ENCODE results near the gene RBBP5. TPM values are rescaled to one million over a fixed set of nuclear protein-coding genes. Genes with fewer than 3 reads are reported as not detected.
A peak's percentile ranks its signal among the peaks of the same experiment; 100 is the strongest.

The RBBP5 gene
- total RNA-seq, 1 experiment from 2014 or later: 23.8 TPM

DNA sequence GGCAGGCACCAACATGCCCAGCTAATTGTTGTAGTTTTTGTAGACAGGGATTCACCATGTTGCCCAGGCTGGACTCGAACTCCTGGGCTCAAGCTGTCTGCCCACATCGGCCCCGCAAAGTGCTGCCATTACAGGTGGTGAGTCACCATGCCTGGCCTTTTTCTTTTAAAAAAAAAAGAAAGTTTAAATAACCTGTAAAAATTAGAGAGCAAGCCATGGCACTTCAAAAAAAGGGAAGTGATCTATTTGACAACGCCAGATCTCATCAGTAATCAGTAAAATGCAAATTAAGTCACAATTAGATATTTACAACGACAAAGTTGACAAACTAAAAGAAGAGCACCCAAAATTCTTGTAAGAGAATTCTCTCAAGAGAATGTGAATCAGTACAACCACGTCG, 2.9 kb upstream of the RBBP5 start:
- DNase-seq (ENCODE audit: low spot score) (no peak), ATAC-seq (no peak)
- Mint-ChIP-seq H3K9me3 (no peaks in the 10 kb centered on the region), H3K27ac (peak overlapping the region; percentile 47; the same call in 1 of the 2 replicates), H3K36me3 (no peaks in the 10 kb centered on the region; the same call in 1 of the 2 replicates), H3K27me3 (ENCODE audit: low read depth) (no peaks in the 10 kb centered on the region; the same call in 1 of the 2 replicates), H3K4me3 (no peak overlapping the region), H3K4me1 (peaks cover 18% of the 10 kb centered on the region)
- CTCF ChIA-PET: interaction anchor here (0.7 to 1.3 kb wide), 2 partner anchors 63 to 318 kb away, joined by 3 to 5 read pairs; no protein-coding TSS in a partner anchor
- POLR2A ChIA-PET: no interaction called here
- no peak for TF ChIP-seq NR1H2 (CRISPR knock-in tag; IDR thresholded peaks at IDR 0.05)
- TF ChIP-seq, protein P1, sequence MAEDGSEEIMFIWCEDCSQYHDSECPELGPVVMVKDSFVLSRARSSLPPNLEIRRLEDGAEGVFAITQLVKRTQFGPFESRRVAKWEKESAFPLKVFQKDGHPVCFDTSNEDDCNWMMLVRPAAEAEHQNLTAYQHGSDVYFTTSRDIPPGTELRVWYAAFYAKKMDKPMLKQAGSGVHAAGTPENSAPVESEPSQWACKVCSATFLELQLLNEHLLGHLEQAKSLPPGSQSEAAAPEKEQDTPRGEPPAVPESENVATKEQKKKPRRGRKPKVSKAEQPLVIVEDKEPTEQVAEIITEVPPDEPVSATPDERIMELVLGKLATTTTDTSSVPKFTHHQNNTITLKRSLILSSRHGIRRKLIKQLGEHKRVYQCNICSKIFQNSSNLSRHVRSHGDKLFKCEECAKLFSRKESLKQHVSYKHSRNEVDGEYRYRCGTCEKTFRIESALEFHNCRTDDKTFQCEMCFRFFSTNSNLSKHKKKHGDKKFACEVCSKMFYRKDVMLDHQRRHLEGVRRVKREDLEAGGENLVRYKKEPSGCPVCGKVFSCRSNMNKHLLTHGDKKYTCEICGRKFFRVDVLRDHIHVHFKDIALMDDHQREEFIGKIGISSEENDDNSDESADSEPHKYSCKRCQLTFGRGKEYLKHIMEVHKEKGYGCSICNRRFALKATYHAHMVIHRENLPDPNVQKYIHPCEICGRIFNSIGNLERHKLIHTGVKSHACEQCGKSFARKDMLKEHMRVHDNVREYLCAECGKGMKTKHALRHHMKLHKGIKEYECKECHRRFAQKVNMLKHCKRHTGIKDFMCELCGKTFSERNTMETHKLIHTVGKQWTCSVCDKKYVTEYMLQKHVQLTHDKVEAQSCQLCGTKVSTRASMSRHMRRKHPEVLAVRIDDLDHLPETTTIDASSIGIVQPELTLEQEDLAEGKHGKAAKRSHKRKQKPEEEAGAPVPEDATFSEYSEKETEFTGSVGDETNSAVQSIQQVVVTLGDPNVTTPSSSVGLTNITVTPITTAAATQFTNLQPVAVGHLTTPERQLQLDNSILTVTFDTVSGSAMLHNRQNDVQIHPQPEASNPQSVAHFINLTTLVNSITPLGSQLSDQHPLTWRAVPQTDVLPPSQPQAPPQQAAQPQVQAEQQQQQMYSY (CRISPR knock-in tag; IDR thresholded peaks at IDR 0.05): no peak
- TF ChIP-seq, protein P2, sequence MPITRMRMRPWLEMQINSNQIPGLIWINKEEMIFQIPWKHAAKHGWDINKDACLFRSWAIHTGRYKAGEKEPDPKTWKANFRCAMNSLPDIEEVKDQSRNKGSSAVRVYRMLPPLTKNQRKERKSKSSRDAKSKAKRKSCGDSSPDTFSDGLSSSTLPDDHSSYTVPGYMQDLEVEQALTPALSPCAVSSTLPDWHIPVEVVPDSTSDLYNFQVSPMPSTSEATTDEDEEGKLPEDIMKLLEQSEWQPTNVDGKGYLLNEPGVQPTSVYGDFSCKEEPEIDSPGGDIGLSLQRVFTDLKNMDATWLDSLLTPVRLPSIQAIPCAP (CRISPR knock-in tag; IDR thresholded peaks at IDR 0.05): no peak
- TF ChIP-seq MXD4 (CRISPR knock-in tag; IDR thresholded peaks at IDR 0.05; ENCODE audit: borderline replicate concordance): no peak
- TF ChIP-seq, protein P3, sequence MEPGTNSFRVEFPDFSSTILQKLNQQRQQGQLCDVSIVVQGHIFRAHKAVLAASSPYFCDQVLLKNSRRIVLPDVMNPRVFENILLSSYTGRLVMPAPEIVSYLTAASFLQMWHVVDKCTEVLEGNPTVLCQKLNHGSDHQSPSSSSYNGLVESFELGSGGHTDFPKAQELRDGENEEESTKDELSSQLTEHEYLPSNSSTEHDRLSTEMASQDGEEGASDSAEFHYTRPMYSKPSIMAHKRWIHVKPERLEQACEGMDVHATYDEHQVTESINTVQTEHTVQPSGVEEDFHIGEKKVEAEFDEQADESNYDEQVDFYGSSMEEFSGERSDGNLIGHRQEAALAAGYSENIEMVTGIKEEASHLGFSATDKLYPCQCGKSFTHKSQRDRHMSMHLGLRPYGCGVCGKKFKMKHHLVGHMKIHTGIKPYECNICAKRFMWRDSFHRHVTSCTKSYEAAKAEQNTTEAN (CRISPR knock-in tag; IDR thresholded peaks at IDR 0.05): no peak
- TF ChIP-seq SMAD4 (CRISPR knock-in tag; IDR thresholded peaks at IDR 0.05): no peak
- TF ChIP-seq RELA (CRISPR knock-in tag; IDR thresholded peaks at IDR 0.05; ENCODE audit: borderline replicate concordance): no peak
- TF ChIP-seq NFYB (CRISPR knock-in tag; conservative IDR thresholded peaks at IDR 0.05; ENCODE audit: low read depth): no peak
- no peak for TF ChIP-seq SP1 (CRISPR knock-in tag; conservative IDR thresholded peaks at IDR 0.05)
- TF ChIP-seq ZNF396 (CRISPR knock-in tag; IDR thresholded peaks at IDR 0.05; ENCODE audit: borderline replicate concordance): no peak

DNA sequence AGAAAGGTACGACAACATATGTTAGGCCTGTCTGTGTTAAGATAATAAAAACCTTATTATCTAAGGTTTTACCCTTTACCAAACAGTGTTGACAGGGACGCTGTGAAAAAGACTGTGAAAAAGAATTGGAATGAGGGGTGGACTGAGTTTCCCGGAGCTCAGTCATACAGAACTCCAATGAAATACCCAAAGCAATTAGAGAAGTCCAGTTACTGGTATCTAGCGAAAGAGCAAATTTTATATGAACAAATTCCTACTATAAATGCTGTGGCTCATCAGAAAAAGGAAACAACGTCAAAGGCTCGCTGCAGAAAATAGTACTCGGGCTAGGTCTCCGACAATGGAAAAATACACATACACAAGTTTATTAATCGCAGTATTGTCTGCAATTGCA, 708 bp upstream of the RBBP5 start:
- peaks cover 2% of the 10 kb centered on the region for H3K36me3 Mint-ChIP-seq
- H3K4me3 Mint-ChIP-seq: peak overlapping the region; percentile 98
- peaks cover 18% of the 10 kb centered on the region for H3K4me1 Mint-ChIP-seq
- peak overlapping the region; percentile 100 for H3K27ac Mint-ChIP-seq
- no peaks in the 10 kb centered on the region; the same call in 1 of the 2 replicates for H3K27me3 Mint-ChIP-seq (ENCODE audit: low read depth)
- POLR2A ChIA-PET: interaction anchor here (2.2 kb wide), 1 partner anchor 106 kb away, joined by 9 read pairs; the partner anchor contains the start of gene TMCC2
- H3K9me3 Mint-ChIP-seq: no peaks in the 10 kb centered on the region
- ATAC-seq: peak; percentile 3; the same call in 1 of the 2 replicates
- no peak for DNase-seq (ENCODE audit: low spot score)
- CTCF ChIA-PET: interaction anchor here (0.6 to 3.4 kb wide), 10 partner anchors 19 to 325 kb away, joined by 3 to 28 read pairs (median 5); no protein-coding TSS in a partner anchor
- no peak for TF ChIP-seq NFE2L1 (CRISPR knock-in tag; IDR thresholded peaks at IDR 0.05)
- TF ChIP-seq, protein P4, sequence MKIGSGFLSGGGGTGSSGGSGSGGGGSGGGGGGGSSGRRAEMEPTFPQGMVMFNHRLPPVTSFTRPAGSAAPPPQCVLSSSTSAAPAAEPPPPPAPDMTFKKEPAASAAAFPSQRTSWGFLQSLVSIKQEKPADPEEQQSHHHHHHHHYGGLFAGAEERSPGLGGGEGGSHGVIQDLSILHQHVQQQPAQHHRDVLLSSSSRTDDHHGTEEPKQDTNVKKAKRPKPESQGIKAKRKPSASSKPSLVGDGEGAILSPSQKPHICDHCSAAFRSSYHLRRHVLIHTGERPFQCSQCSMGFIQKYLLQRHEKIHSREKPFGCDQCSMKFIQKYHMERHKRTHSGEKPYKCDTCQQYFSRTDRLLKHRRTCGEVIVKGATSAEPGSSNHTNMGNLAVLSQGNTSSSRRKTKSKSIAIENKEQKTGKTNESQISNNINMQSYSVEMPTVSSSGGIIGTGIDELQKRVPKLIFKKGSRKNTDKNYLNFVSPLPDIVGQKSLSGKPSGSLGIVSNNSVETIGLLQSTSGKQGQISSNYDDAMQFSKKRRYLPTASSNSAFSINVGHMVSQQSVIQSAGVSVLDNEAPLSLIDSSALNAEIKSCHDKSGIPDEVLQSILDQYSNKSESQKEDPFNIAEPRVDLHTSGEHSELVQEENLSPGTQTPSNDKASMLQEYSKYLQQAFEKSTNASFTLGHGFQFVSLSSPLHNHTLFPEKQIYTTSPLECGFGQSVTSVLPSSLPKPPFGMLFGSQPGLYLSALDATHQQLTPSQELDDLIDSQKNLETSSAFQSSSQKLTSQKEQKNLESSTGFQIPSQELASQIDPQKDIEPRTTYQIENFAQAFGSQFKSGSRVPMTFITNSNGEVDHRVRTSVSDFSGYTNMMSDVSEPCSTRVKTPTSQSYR (CRISPR knock-in tag; IDR thresholded peaks at IDR 0.05): no peak
- TF ChIP-seq CREM (CRISPR knock-in tag; IDR thresholded peaks at IDR 0.05): no peak
- TF ChIP-seq RELA (CRISPR knock-in tag; IDR thresholded peaks at IDR 0.05; ENCODE audit: borderline replicate concordance): no peak
- no peak for TF ChIP-seq SMAD4 (CRISPR knock-in tag; IDR thresholded peaks at IDR 0.05)
- TF ChIP-seq TCF7 (CRISPR knock-in tag; IDR thresholded peaks at IDR 0.05; ENCODE audit: low read depth): no peak
- TF ChIP-seq, protein P5, sequence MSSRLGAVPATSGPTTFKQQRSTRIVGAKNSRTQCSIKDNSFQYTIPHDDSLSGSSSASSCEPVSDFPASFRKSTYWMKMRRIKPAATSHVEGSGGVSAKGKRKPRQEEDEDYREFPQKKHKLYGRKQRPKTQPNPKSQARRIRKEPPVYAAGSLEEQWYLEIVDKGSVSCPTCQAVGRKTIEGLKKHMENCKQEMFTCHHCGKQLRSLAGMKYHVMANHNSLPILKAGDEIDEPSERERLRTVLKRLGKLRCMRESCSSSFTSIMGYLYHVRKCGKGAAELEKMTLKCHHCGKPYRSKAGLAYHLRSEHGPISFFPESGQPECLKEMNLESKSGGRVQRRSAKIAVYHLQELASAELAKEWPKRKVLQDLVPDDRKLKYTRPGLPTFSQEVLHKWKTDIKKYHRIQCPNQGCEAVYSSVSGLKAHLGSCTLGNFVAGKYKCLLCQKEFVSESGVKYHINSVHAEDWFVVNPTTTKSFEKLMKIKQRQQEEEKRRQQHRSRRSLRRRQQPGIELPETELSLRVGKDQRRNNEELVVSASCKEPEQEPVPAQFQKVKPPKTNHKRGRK (CRISPR knock-in tag; IDR thresholded peaks at IDR 0.05; ENCODE audit: borderline replicate concordance): no peak
- TF ChIP-seq, protein P6, sequence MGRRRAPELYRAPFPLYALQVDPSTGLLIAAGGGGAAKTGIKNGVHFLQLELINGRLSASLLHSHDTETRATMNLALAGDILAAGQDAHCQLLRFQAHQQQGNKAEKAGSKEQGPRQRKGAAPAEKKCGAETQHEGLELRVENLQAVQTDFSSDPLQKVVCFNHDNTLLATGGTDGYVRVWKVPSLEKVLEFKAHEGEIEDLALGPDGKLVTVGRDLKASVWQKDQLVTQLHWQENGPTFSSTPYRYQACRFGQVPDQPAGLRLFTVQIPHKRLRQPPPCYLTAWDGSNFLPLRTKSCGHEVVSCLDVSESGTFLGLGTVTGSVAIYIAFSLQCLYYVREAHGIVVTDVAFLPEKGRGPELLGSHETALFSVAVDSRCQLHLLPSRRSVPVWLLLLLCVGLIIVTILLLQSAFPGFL (CRISPR knock-in tag; IDR thresholded peaks at IDR 0.05; ENCODE audit: borderline replicate concordance): no peak
- TF ChIP-seq ESRRA (CRISPR knock-in tag; IDR thresholded peaks at IDR 0.05; ENCODE audit: borderline replicate concordance): no peak
- TF ChIP-seq, protein P7, sequence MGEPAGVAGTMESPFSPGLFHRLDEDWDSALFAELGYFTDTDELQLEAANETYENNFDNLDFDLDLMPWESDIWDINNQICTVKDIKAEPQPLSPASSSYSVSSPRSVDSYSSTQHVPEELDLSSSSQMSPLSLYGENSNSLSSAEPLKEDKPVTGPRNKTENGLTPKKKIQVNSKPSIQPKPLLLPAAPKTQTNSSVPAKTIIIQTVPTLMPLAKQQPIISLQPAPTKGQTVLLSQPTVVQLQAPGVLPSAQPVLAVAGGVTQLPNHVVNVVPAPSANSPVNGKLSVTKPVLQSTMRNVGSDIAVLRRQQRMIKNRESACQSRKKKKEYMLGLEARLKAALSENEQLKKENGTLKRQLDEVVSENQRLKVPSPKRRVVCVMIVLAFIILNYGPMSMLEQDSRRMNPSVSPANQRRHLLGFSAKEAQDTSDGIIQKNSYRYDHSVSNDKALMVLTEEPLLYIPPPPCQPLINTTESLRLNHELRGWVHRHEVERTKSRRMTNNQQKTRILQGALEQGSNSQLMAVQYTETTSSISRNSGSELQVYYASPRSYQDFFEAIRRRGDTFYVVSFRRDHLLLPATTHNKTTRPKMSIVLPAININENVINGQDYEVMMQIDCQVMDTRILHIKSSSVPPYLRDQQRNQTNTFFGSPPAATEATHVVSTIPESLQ (CRISPR knock-in tag; IDR thresholded peaks at IDR 0.05): no peak
- TF ChIP-seq, protein P3 (CRISPR knock-in tag; IDR thresholded peaks at IDR 0.05): no peak
- no peak for TF ChIP-seq OVOL2 (CRISPR knock-in tag; IDR thresholded peaks at IDR 0.05; ENCODE audit: borderline replicate concordance)
